T-helper 1 cell (primary cell): ENCODE measurements around the gene ANGPTL1.

Source experiments
- DNase-seq, 5 donors: peaks; one replicate each; pipeline ENCODE4 v3.0.0-alpha.2; 2012 to 2020
- total RNA-seq, 4 donors: gene quantifications; one replicate each; lab custom pipeline; 2026; lab: John Stamatoyannopoulos, UW

Gene ANGPTL1, protein sequence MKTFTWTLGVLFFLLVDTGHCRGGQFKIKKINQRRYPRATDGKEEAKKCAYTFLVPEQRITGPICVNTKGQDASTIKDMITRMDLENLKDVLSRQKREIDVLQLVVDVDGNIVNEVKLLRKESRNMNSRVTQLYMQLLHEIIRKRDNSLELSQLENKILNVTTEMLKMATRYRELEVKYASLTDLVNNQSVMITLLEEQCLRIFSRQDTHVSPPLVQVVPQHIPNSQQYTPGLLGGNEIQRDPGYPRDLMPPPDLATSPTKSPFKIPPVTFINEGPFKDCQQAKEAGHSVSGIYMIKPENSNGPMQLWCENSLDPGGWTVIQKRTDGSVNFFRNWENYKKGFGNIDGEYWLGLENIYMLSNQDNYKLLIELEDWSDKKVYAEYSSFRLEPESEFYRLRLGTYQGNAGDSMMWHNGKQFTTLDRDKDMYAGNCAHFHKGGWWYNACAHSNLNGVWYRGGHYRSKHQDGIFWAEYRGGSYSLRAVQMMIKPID
- total RNA-seq = 0 reads per million in 4 donors

GRCh38 chr1:178870944-178871343 is at the start of gene ANGPTL1:
Gene ANGPTL1, minus strand, starts transcription at chr1:178871077. Its CDS starts 5,301 bp downstream, at chr1:178865776.
- DNase-seq = no peak

- DNase-seq = no peak
Measured at GRCh38 chr1:178919581-178919980, 48.7 kb upstream of the ANGPTL1 start.

GRCh38 chr1:178918955-178919354 is 48.1 kb upstream of the ANGPTL1 start:
- no peak for DNase-seq

DNA sequence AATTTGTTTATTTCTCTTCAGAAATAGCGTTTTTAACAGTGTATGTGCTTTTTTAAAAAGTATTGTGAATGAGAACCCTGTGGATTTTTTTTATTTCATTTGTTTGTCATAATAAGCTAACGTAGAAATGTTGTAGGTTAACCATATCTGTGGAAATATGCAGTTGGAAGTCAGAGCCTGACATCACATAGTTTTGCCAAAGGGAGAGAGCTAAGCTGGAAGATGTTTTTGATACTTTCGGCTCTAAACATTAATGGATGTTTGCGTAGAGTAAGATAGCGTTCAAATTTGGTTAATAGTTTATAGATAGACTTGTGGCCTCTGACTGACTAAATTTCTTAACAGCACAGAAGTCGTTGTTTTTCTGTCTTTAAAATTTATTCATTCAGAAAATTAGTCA is 47.4 kb upstream of the ANGPTL1 start:
- DNase-seq = no peak

- no peak for DNase-seq
Measured at GRCh38 chr1:178916448-178917174, 45.7 kb upstream of the ANGPTL1 start.

- DNase-seq = no peak
Measured at GRCh38 chr1:178912597-178912996, 41.7 kb upstream of the ANGPTL1 start.

GRCh38 chr1:178910023-178910422 is 39.1 kb upstream of the ANGPTL1 start:
- DNase-seq = no peak

GRCh38 chr1:178908358-178908757 is 37.5 kb upstream of the ANGPTL1 start:
- no peak for DNase-seq

- DNase-seq = no peak
Measured at GRCh38 chr1:178901482-178902125, 30.7 kb upstream of the ANGPTL1 start.

DNA sequence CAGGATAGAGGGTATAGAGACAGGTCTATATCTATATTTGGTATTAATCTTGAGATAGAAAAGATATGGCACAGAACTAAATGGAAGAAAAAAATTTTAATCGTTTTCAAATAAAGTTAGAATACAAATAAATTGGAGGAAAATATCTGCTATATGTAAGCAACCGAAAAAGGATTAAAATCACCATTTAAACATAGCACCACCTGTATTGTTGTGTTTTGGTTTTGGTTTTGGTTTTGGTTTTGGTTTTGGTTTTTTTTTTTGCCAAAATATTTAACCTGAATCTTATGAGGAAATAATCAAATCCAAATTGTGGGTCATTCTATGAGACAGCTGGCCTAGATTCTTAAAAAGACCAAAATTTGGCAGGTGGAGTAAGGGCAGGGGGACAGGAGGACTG is 28.5 kb upstream of the ANGPTL1 start:
- DNase-seq = no peak

GRCh38 chr1:178898401-178898800 is 27.5 kb upstream of the ANGPTL1 start:
- no peak for DNase-seq

GRCh38 chr1:178895928-178896327 is 25.1 kb upstream of the ANGPTL1 start:
- DNase-seq = no peak

DNA sequence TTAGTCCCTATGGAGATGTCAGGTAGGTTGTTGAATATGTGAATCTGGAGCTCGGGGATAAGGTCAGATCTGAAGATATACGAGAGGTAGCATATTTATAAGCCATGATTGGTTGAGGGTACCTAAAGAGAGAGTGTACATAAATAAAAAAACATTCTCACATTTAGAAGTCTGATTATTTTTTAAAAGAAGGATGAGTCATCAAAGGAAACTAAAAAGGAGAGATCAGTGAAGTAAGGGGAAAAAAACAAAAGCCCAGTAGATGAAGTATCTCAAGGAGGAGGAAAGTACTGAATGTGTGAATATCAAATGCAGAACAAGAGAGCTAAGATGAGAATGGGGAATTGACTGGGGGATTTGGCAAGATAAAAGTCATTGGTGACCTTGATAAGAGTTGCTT is 15.7 kb upstream of the ANGPTL1 start:
- DNase-seq = no peak

- no peak for DNase-seq
Measured at GRCh38 chr1:178885869-178886268, 15.0 kb upstream of the ANGPTL1 start.

- DNase-seq = no peak
Measured at GRCh38 chr1:178881950-178882349, 11.1 kb upstream of the ANGPTL1 start.

DNA sequence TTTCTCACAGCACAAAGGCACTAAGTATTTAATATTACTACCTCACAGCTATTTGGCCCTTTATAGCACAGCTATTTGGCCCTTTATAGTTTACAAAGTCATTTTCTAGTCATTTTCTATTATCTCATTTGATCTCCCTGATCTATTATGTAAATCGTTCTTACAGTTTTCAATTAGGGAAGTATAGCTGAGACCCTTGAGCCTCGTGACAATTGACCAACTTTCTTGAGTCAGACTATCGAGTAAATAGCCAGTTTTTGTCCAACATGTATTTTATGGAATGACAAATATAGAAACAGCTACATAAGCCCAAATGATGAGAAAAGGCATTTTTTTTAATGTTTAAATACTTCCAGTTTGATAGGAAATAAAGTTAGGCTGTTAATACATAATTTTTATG is 7.0 kb upstream of the ANGPTL1 start:
- no peak for DNase-seq

DNA sequence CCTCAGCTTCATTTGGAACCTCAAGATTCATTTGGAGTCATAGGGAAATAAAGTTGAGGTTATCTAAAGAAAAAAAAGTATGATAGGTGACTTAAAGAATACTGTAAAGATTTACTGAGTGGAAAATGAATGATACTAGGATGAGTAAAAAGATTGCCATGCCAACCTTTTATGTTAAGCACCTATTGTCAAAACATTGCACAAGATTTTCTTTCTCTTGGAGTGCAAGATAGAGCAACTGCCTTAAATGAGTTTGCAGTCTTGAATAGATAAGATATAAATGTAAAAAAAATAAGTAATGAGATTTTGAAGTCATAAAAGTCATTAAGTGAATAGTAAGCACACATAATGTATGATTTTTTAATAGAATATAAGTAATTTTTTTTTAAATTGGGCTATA is 5.1 kb upstream of the ANGPTL1 start:
- no peak for DNase-seq

- DNase-seq = no peak
Measured at GRCh38 chr1:178874966-178875365, 4.1 kb upstream of the ANGPTL1 start.

DNA sequence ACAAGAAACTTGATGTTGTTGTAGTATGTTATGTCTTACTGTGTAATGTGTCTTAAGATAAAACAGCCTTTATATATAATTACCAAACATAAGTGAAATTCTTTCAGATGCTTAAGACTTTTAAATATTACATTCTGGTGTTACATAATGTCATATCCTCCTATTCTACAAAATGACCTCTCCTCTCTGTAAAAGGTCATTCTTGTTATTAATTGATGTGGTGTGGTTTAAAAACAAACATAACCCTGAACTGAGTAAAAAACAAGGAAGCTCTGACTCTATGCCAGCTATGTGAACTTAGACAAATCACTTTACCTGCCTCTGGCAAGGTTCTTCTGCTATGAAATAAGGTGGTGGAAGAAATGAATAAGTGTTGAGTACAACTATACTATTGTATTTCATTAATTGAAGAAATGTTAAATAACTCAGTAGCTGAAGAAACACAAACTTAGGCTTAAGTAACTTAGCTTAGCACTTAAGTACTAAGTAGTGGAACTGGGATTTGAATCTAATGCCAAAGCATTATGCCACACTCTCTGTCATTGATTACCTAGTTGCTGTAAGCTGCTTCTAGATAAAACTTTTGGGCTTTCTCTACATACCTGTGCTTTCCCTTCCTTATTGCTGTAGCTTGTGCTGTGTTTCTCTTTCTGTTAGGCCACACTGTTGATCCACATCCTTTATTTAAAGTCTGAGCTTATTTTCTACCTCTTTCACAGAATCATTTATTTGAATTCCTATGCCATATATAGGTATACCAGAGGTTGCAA is 859 bp upstream of the ANGPTL1 start:
- DNase-seq = no peak

- no peak for DNase-seq
Measured at GRCh38 chr1:178870221-178870620, 656 bp downstream of the ANGPTL1 start.

GRCh38 chr1:178869119-178869697 is 1.7 kb downstream of the ANGPTL1 start:
- DNase-seq = no peak

DNA sequence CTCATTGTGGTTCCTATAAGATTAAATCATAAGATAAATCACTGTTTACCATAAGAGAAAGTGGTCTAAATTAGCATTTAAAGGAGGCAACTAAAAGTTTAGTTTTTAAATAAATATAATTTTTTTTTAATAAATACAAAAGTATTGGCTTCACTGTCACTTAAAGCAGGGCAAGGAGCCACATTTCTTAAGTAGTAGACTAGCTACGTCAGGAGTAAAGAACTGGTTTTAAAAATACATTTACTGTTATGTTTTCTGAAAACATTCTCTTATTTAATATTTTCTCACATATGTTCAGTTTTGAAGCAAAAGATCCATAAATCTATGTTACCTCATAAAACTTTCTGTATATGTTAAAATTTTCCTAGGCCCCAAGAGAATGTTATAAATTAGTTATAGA is 2.2 kb downstream of the ANGPTL1 start:
- DNase-seq = no peak
